ENCODE results near the gene TET2.

TET2 gene

GRCh38 chr4:105129286-105130040, 17.2 kb upstream of the TET2 start:
- FAIRE-seq (no peak), DNase-seq (ENCODE audit: insufficient read length, low spot score) (no peak)
- TF ChIP-seq, protein P1, sequence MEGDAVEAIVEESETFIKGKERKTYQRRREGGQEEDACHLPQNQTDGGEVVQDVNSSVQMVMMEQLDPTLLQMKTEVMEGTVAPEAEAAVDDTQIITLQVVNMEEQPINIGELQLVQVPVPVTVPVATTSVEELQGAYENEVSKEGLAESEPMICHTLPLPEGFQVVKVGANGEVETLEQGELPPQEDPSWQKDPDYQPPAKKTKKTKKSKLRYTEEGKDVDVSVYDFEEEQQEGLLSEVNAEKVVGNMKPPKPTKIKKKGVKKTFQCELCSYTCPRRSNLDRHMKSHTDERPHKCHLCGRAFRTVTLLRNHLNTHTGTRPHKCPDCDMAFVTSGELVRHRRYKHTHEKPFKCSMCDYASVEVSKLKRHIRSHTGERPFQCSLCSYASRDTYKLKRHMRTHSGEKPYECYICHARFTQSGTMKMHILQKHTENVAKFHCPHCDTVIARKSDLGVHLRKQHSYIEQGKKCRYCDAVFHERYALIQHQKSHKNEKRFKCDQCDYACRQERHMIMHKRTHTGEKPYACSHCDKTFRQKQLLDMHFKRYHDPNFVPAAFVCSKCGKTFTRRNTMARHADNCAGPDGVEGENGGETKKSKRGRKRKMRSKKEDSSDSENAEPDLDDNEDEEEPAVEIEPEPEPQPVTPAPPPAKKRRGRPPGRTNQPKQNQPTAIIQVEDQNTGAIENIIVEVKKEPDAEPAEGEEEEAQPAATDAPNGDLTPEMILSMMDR (IDR thresholded peaks at IDR 0.05; ENCODE audit: insufficient read depth, missing control alignments), result no peak

GRCh38 chr4:105130945-105131344, 15.7 kb upstream of the TET2 start:
- TF ChIP-seq, protein P1 (IDR thresholded peaks at IDR 0.05; ENCODE audit: insufficient read depth, missing control alignments), result no peak
- DNase-seq (ENCODE audit: insufficient read length, low spot score), result no peak
- FAIRE-seq, result no peak

DNA sequence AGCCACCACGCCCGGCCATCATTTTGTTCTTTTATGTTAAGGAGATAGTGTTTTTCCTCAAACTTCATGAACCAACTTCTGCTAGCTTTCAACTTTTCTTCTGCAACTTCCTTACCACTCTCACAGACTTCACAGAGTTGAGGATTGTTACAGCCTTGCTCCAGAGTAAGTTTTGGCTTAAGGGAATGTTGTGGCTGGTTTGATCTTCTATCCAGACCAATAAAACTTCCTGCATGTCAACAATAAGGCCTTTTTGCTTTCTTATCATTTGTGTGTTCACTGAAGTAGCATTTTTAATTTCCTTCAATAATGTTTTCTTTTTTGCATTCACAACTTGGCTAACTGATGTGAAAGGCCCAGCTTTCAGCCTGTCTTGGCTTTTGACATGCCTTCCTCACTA, 12.7 kb upstream of the TET2 start:
- DNase-seq (ENCODE audit: insufficient read length, low spot score), result no peak
- TF ChIP-seq, protein P1 (IDR thresholded peaks at IDR 0.05; ENCODE audit: insufficient read depth, missing control alignments), result no peak
- no peak for FAIRE-seq

- DNase-seq (ENCODE audit: insufficient read length, low spot score), result no peak
- TF ChIP-seq, protein P1 (IDR thresholded peaks at IDR 0.05; ENCODE audit: insufficient read depth, missing control alignments), result no peak
- no peak for FAIRE-seq
These were observed 10.9 kb upstream of the TET2 start for GRCh38 chr4:105135785-105136184.

GRCh38 chr4:105137121-105137875, 9.4 kb upstream of the TET2 start:
- DNase-seq (ENCODE audit: insufficient read length, low spot score), result no peak
- TF ChIP-seq, protein P1 (IDR thresholded peaks at IDR 0.05; ENCODE audit: insufficient read depth, missing control alignments), result no peak
- FAIRE-seq, result peak; percentile 6

- no peak for FAIRE-seq
- TF ChIP-seq, protein P1 (IDR thresholded peaks at IDR 0.05; ENCODE audit: insufficient read depth, missing control alignments), result no peak
- DNase-seq (ENCODE audit: insufficient read length, low spot score), result no peak
These were observed 7.0 kb upstream of the TET2 start for GRCh38 chr4:105139646-105140045.

Measured in D721Med (cell line).